Calu3 (cell line): Measurements from ENCODE around the gene HMBS. TPM values are rescaled to one million over a fixed set of nuclear protein-coding genes. Genes with fewer than 3 reads are reported as not detected.

ENCODE experiments used
- BruUV-seq: library from RNA; stranded (reverse); fragments of 400-500 nt; replicated peaks from 2 replicates; lab custom pipeline; 2021; lab: Mats Ljungman, UMichigan
- CTCF ChIA-PET: fragments of 300-600 bp; sonication (Branson Sonifier 250); formaldehyde crosslinking; loops from one replicate; lab custom pipeline; 2022; ENCODE audit warnings: antibody characterized with exemption; lab: Charles Lee
- DNase-seq: peaks from one replicate; pipeline ENCODE4 v3.0.0; 2022
- H3K27ac Mint-ChIP-seq: one replicate; pipeline ENCODE4 v1.8.0; 2022; ENCODE audit warnings: mixed read lengths; ENCODE audit not compliant: unreplicated experiment
- H3K27me3 Mint-ChIP-seq: one replicate; pipeline ENCODE4 v1.8.0; 2022; ENCODE audit warnings: mixed read lengths; ENCODE audit not compliant: unreplicated experiment
- H3K36me3 Mint-ChIP-seq: one replicate; pipeline ENCODE4 v1.8.0; 2022; ENCODE audit warnings: mild to moderate bottlenecking, moderate library complexity, mixed read lengths; ENCODE audit not compliant: insufficient read depth, unreplicated experiment
- H3K4me1 Mint-ChIP-seq: one replicate; pipeline ENCODE4 v1.8.0; 2022; ENCODE audit warnings: mild to moderate bottlenecking, low read depth, mixed read lengths; ENCODE audit not compliant: unreplicated experiment
- H3K4me3 Mint-ChIP-seq: one replicate; pipeline ENCODE4 v1.8.0; 2022; ENCODE audit warnings: mild to moderate bottlenecking, low read depth, moderate library complexity, mixed read lengths; ENCODE audit not compliant: unreplicated experiment
- H3K9me3 Mint-ChIP-seq: one replicate; pipeline ENCODE4 v1.8.0; 2022; ENCODE audit warnings: low read depth, mixed read lengths; ENCODE audit not compliant: unreplicated experiment
- CTCF ChIP-seq: fragments of 200-600 bp; IDR thresholded peaks from one replicate; pipeline ENCODE4 v1.8.0; 2022; ENCODE audit warnings: antibody characterized with exemption; ENCODE audit not compliant: unreplicated experiment
- intact Hi-C: fragments of 100-400 bp; cut with micrococcal nuclease; formaldehyde crosslinking; loops from one replicate; pipeline ENCODE4 v1.10.0; 2022; ENCODE audit not compliant: unreplicated experiment
- total RNA-seq: library from RNA; stranded (reverse); gene quantifications from 2 replicates; pipeline ENCODE4 v1.2.3, GENCODE V29; 2022

The HMBS gene
- total RNA-seq, 1 experiment from 2014 or later = 35.2 TPM

DNA sequence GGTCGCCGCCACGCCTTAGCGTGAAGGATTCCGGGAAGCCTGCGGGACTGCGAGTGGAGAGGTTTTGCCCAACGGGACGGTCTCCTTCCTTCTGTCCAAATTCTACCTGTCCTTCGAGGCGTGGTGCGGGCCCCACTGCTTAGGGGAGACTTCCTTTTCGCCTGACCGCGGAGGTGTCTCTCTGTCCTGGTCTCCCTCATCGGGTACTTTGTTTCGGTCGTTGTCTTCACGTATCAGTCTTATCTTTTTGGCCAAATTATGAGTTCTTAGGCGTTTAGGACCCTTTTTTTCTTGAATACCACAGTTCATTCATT lies 37.1 kb downstream of the HMBS start:
- peak overlapping the region; percentile 89 for H3K27ac Mint-ChIP-seq
- peak overlapping the region; percentile 93 for H3K4me3 Mint-ChIP-seq
- intact Hi-C loops = no loop called here
- peaks cover 27% of the 10 kb centered on the region for H3K4me1 Mint-ChIP-seq
- peaks cover 40% of the 10 kb centered on the region for H3K36me3 Mint-ChIP-seq
- no peaks in the 10 kb centered on the region for H3K27me3 Mint-ChIP-seq
- TSS peak; percentile 82 for BruUV-seq
- no peak for TF ChIP-seq CTCF
- CTCF ChIA-PET = interaction anchor here (1.0 kb wide), 1 partner anchor 20 kb away, joined by 7 read pairs; the partner anchor contains the start of gene DPAGT1
- H3K9me3 Mint-ChIP-seq = no peaks in the 10 kb centered on the region
- DNase-seq = no peak

GRCh38 chr11:119125821-119126220 lies 41.1 kb downstream of the HMBS start:
- H3K27ac Mint-ChIP-seq = no peak overlapping the region
- no peaks in the 10 kb centered on the region for H3K9me3 Mint-ChIP-seq
- BruUV-seq = no TSS peak
- intact Hi-C loops = no loop called here
- no peak overlapping the region for H3K4me3 Mint-ChIP-seq
- no peak for TF ChIP-seq CTCF
- DNase-seq = no peak
- H3K36me3 Mint-ChIP-seq = peaks cover 40% of the 10 kb centered on the region
- H3K4me1 Mint-ChIP-seq = peaks cover 23% of the 10 kb centered on the region
- CTCF ChIA-PET = no interaction called here
- H3K27me3 Mint-ChIP-seq = no peaks in the 10 kb centered on the region

- no peak for DNase-seq
- CTCF ChIA-PET = interaction anchor here (0.6 kb wide), 1 partner anchor 104 kb away, joined by 5 read pairs; no protein-coding TSS in a partner anchor
- no peak for TF ChIP-seq CTCF
- Mint-ChIP-seq H3K4me3 (no peak overlapping the region), H3K9me3 (no peaks in the 10 kb centered on the region), H3K27ac (no peak overlapping the region), H3K27me3 (no peaks in the 10 kb centered on the region), H3K4me1 (peaks cover 21% of the 10 kb centered on the region), H3K36me3 (peaks cover 34% of the 10 kb centered on the region)
- intact Hi-C loops = no loop called here
- BruUV-seq = no TSS peak
Measured at GRCh38 chr11:119126675-119127268, 42.1 kb downstream of the HMBS start.

DNA sequence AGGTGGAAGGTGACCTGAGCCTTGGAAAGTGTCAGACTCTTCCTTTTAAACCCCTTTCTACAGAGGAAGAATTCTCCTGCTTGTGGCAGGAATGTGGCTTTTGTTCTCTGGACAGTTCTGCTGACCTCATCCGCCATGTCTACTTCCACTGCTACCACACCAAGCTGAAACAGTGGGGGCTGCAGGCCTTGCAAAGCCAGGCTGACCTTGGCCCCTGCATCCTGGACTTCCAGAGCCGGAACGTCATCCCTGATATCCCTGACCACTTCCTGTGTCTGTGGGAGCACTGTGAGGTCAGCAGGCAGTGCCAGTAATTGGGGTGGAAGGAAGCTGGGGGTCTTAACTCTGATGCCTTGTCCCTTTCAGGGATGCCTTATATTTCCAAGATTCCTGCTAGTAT lies 46.0 kb downstream of the HMBS start:
- CTCF ChIA-PET = no interaction called here

More for the DNA sequence above, 46.0 kb downstream of the HMBS start:
- intact Hi-C loops = no loop called here
- Mint-ChIP-seq H3K36me3 (peaks cover 25% of the 10 kb centered on the region), H3K4me1 (peaks cover 8% of the 10 kb centered on the region), H3K4me3 (no peak overlapping the region), H3K27ac (no peak overlapping the region), H3K27me3 (no peaks in the 10 kb centered on the region), H3K9me3 (no peaks in the 10 kb centered on the region)
- TF ChIP-seq CTCF = no peak
- DNase-seq = no peak
- BruUV-seq = no TSS peak
